GM19455 (cell line): ENCODE measurements around the gene DAZAP2.
"Not testable (repeated sequence)": the region's sequence is repeated elsewhere in the genome, so short reads cannot be mapped to it uniquely, and the experiment has no call there.

Experiments
- ATAC-seq: cut with Tn5 transposase; IDR thresholded peaks from one replicate; pipeline ENCODE4 v1.9.1; 2021; ENCODE audit not compliant: unreplicated experiment

Gene DAZAP2

DNA sequence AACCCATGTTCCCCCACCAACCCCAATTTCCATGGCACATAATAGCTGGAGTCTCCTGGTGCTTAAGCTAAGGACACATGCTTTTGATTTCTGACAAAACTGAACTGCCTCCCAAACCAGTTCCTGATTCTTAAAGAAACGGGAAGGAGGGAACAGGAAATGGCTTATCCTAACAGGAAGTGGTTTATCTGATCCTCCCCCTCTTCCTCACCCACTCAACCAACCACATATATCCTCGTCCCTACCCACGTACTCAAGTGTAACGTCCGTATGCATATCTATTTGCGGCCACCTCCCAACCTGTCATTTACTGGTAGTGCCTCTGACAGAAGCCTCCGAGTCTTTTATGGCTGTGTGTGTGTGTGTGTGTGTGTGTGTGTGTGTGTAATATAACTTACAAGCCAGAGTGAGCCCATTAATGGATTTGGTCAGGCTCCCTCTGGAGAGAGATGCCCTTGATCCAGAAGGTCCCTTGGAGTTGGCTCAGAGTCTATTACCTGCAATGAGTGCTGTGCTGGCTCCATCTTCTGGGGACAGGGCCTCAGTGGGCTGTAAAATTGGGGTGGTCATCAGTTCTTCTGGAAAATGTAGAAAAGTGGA lies 7.7 kb downstream of the DAZAP2 start:
- no peak for ATAC-seq

DNA sequence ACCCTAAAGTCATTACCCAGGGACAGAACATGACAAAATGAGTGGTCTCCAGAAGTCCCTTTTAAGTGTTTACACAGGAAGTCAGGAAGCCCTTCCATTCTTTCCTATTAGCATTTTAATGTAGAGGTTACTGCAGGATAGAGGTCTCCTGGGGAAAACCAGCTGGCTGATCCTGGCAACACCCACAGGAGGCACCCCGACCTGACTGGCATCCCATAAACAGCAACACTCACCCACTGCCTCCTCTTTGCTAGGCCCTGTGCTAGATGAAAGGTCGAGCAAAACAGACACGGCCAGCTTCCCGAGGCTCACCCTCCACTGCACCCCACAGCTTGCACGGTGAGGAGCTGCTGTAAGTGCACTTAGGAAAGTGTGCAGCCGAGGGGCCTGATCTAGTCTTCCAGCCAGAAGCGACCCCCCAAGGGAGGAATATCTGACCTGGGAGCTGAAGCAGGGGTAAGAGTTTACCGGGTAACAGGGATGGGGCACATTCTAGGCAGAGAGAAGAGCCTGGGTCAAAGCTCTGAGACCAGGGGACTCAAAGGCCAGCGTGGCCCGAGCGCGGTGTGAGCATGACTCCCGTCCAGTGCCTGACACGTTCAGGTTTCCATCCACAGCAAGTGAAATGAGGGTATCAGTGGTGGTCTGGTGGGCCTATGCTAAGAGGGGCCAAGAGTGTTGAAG lies 9.0 kb downstream of the DAZAP2 start:
- no peak for ATAC-seq

DNA sequence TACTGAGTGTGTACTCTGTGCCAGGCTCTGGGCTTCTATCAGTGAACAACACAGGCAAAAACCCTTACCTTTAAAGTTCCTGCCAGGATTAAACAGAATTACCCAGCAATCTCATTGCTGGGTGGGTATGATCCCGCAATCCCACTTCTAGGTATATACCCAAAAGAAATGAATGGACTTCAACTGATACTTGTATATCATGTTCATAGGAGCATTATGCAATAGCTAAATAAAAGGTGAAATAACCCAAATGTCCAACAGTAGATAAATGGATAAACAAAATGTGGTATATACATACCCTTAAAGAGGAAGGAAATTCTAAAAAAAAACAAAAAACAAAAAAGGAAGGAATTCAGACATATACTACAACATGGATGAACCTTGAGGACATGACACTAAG lies 14.7 kb downstream of the DAZAP2 start:
- no peak for ATAC-seq

DNA sequence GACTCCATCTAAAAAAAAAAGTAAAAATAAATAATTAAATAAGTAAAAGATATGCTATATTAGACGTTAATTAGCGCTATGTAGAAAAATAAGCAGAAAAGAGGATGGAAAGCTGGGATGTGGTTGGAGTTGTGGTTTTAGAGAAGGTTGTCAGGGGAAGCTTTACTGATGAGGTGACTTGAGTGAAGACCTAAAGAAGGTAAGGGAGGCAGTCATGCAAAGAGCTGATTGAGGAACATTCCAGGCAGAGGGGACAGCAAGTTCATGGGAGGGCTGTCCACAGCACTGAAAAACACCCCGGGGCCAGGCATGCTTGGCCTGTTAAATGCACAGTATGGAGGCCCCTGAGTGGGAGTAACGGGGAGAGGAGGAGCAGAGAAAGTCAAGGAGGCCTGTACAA lies 15.9 kb downstream of the DAZAP2 start:
- ATAC-seq, result no peak

DNA sequence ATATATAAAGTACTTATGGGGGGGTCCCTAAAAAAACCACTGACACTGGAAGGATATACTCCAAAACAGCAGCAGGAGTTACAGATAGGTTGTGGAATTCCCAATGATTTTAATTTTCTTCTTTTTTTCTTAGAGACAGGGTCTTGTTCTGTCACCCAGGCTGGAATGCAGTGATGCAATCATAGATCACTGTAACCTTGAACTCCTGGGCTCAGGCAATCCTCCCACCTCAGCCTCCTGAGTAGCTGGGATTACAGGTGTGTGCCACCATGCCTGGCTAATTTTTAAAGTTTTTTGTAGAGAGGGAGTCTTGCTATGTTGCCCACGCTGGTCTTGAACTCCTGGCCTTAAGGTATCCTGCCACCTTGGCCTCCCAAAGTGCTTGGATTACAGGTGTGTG lies 21.0 kb downstream of the DAZAP2 start:
- not testable (repeated sequence) for ATAC-seq

DNA sequence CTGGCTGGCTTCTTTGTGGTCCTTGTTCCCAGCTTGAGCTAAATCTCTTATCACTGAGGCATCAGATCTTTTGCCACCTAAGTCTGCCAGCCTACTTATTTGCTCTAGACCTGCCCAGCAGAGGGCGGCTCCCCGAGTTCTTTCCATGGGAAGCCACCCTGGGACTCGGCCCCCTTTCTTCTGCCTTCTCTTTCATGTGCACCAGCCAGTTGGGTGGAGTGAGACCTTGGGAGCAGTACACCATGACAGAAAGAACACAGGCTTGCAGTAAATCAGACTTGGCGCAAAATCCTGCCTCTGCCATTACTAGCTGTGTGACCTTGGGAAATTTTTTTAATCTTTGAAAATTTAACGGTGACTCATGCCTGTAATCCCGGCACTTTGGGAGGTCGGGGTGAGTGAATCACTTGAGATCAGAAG lies 24.1 kb downstream of the DAZAP2 start:
- ATAC-seq, result no peak

DNA sequence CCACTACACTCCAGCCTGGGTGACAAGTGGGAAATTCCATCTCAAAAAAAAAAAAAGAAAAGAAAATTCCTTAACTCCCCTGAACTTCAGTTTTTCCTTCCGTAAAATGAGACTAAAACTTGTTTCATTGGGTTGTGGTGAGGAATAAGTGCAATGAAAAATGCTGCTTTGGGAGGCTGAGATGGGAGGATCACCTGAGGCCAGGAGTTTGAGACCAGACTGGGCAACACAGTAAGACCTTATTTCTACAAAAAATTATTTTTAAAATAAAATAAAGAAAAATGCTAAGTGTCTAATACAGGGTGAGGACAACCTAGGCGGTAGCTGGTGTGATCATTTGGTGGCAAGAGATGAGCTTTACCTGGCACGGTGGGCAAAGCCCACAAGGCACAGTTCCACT lies 24.7 kb downstream of the DAZAP2 start:
- ATAC-seq, result no peak

DNA sequence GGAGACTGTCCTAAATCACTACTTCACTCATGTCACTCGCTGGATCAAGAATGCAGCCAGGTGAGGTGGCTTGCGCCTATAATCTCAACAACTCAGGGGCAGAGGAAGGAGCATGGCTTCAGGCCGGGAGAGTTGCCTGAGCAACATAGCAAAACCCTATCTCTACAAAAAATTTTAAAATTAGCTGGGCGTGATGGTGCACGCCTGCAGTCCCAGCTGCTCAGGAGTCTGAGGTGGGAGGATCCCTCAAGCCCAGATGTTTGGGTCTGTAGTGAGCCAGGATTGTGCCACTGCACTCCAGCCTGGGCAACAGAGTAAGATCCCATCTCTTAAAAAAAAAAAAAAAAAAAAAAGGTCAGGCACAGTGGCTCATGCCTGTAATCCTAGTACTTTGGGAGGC lies 25.7 kb downstream of the DAZAP2 start:
- no peak for ATAC-seq

DNA sequence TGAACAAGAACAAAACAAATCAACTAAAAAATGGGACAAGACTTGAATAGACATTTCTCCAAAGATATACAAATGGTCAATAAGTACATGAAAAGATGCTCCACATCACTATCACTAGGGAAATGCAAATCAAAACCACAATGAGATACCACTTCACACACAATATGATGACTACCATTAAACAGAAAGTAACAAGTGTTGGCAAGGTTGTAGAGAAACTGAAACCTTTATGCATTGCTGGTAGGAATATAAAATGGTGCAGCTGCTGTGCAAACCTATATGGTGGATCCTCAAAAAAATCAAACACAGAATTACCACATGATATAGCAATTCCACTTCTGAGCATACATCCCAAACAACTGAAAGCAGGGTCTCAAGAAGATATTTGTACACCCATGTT lies 26.4 kb downstream of the DAZAP2 start:
- no peak for ATAC-seq

DNA sequence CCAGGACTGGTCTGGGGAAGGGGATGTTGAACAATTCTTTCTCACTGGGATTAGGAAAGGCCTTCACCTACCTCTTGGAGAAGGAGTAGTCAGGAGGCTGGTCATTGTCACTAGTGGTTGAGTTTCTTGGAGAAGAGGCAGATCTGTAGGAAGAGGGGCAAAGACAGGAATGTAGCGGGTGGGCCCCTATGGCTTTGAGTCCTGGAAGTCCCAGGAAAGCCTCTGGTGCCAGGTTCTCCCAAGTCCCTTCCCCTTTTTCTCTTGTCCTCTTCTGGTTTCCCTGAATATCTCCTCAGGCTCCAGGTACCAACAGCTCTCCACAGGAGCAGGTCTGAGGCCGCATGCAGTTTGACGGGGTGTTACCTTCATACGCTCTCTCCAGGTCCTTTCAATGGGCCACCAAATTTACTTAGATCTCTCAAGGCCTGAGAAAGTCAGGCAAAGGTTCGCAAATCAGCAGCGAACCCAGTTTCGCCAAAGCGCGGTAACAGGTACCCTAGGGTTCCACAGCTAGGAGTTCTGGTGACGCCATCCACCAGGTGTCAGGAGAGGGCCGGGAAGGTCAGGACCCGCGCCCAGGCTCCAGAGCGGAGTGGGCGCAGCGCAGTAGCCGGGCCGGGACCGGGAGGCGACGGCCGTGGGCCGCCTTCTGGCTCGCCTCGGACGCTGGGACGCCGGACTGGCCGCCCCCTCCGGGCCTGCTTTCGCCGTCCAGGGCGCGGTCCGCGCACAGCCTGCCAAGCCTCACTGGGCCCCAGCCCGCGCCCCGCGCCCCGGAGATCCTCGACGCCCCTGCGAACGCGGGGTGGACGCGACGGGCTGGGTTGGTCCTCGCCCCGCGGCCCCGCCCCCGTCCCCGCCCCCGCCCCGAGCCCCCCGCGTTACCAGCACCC lies 30.8 kb downstream of the DAZAP2 start:
- ATAC-seq, result peak; percentile 42

DNA sequence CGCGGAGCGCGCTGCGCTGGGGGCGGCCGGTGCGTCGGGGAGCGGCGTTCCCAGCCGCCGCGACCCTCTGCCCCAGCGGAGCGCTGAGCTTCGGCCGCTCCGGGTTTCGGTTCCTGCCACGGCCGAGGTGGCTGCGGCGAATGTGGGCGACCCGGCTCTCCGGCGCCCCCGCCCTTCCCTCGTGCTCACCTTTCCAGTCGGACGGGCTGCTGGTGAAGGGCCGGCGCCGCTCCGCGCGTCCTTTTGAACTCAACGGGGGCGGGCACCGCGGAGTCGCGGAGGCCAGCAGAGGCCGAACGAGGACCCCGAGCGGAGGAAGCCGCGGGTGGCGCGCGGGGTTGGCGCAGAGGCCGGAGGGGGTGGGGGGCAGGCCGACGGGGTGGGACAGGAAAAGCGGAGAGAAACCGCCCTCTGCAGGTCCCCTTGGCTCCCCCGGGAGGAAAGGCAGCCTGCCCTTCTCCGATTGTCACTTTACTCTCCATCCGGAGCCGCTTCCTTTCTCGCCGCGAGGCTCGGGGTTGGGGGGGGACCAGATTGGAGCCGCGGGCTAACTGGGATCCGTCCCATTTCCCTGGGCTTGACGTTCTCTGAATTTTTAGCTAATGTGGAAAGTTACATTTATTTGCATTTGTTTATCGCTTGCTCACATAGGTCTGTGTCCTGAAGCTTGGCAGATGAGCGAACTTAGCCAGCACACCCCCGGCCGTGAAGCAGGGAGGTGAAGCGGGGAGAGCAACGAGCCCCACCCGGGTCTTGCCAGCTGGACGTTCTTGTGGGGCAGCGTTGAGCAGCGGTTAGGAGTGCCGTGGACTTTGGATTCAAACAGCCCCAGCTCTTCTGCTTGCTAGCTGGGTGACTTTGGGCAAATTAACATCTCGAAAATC lies 31.7 kb downstream of the DAZAP2 start, which contains the start of gene SMAGP:
SMAGP (minus strand) TSS at position 349 of the 884 bp plus-strand sequence. CDS start 1,137 bp downstream, outside the sequence.
- peak; percentile 69 for ATAC-seq

DNA sequence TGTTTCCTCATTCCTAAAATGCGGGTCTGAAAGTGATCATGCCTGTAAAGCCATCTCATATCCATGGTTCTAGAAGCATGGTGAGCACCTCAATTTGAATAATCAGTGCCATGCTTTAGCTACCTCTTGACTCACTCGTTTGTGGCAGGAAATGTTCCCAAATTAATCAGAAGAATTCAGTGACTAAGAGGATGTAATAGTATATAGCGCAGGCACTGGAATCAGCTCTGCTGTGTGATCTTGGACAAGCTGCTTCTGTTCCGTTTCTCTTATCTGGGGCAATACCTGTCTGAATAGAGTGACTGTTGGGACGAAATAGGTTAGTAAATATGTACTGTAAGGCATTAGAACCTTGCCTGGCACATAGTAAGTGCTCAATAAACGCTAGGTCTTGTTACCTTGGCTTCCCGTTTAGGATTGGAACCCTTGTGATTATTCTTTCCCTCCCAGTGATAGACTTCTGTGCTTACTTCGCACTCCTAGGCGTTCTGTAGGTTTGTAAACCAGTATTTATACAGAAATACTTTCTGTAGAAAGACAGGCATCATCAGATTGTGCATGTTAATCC lies 32.4 kb downstream of the DAZAP2 start:
- no peak for ATAC-seq

DNA sequence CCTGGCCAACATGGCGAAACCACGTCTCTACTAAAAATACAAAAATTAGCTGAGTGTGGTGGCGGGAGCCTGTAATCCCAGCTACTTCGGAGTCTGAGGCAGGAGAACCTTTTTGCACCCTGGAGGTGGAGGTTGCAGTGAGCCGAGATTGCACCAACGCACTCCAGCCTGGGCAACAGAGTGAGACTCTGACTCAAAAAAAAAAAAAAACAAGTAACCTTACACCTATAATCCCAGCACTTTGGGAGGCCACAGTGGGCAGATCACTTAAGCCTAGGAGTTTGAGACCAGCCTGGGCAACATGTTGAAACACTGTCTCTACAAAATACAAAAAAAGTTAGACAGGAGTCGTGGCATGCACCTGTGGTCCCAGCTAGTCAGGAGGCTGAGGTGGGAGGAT lies 34.2 kb downstream of the DAZAP2 start:
- not testable (repeated sequence) for ATAC-seq

DNA sequence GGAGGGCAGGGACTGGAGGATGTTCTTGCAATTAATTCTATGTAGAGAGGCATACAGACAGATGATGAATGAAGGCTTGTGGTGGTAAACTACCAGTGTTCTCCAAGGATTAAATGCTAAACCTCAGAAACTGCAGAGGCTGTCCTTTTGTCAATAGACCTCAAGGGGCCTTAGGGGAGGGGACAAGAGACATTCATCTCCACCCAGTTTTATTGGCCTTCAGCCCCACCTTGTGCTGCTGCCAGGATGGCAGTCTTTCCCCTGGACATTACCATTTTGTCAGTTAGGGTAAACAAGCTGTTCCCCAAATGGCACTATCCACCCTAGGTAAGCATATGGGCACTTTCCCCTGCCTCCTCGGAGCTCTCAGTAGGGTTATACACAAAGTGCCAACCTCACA lies 36.5 kb downstream of the DAZAP2 start:
- ATAC-seq, result no peak

DNA sequence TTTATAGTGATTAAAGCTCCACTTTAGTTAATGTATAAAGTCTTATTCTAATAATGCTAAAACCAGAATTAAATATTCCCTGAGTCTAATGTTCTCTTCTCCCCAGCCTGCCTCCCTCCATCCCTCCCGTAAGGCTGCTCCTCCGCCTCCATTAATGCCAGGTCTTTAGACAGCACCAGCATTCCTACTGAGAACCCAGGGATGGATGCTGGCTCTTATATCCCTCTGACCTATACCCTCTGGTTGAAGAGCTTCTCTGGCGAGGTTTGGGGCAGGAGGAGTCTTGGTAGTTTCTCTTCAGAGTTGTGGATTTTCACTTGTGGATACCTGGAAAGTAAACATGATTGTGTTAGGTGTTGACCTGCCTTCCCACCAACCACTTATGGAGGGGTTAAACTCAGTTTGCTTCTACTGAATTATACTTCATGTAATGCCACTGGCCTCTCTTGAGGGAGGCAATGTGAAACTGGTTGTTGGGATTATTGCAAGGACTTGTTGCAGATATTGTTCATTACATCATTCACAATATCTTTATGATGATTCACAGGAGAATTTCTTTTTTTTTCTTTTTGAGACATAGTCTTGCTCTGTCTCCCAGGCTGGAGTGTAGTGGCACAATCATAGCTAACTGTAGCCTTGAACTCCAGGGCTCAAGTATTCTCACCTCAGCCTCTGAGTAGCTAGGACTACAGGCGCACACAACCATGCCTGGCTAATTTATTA lies 42.7 kb downstream of the DAZAP2 start:
- no peak for ATAC-seq

DNA sequence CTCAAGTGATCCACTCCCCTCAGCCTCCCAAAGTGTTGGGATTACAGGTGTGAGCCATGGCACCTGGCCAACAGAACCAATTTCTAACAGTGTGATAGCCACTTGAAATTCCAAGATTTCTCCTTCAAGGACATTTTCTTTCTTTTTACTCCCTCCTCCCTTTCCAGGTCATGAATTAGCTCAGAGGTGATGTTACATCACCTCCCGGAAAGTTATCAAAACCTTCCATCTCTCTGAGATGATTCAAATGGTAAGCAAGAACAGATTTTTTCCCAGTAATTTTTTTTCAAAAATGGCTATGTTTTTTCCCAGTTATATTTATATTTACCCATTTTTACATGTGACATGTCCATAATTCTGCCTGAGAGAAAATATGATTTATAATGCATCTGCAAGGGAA lies 47.2 kb downstream of the DAZAP2 start:
- ATAC-seq, result no peak

DNA sequence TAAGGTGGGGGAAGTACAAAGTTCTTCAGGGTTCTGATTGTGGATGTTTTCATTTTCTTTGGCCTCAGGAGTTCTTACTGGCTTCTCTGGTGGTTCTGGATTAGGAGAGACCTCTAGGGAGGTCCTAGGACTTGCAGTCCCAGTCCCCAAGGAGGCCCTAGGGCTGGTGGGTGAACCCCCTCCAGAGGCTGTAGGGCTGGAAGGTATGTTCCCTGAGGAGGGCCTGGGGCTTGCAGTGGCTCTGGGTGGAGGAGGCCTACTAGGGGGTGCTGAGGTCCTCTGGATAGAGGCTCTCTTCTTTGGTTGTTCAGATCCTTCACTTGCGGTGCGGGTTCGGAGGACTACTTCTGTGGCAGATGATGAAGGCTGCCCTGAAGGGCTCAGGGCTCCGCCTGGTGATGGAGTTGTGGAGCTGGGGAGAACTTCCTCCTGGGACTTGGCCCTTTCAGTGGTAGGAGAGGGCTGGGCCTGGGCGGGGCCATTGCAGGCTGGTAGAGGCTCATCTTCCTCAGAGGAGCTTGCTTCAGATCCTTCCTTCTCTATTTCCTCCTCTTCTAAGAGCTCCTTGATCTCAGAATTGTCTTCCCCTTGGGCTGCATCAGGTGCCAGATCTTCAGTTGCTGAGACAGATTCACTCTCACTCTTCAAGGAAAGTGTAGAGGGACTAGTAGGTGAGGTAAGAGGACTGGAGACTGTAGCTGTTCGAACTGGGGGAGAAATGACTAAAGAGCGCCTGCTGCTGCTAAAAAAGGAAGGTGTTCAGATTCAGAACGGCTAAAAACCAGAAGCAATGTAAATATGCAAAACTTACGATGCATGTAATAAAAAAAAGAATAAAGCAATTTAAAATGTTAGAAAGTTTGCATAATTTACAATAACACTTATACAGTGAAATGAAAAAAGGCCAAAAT lies 53.2 kb downstream of the DAZAP2 start:
- peak; percentile 55 for ATAC-seq
